K562 (cell line): ENCODE data around the gene CASP2.
"Not testable (repeated sequence)": the region's sequence is repeated elsewhere in the genome, so short reads cannot be mapped to it uniquely, and the experiment has no call there.

ENCODE experiments used
- ATF3 ChIP-seq, 2 experiments: fragments of 450-650 bp in 1 of 2; sonication (generic) in 1 of 2; formaldehyde crosslinking in 1 of 2; IDR thresholded peaks in 1 of 2; conservative IDR thresholded peaks in 1 of 2; 2 replicates each; pipeline versions ENCODE4 v1.6.1 to v1.8.1; 2016 to 2023; ENCODE audit warnings: mild to moderate bottlenecking in 2 of 2, moderate library complexity in 2 of 2, inconsistent platforms in 1 of 2, missing genetic modification reagents in 1 of 2
- CAMTA2 ChIP-seq: fragments of 250-450 bp; sonication (Bioruptor Pico); conservative IDR thresholded peaks from 2 replicates; pipeline ENCODE4 v1.5.1; 2022
- CTCF ChIP-seq, 3 experiments: IDR thresholded peaks in 2 of 3; conservative IDR thresholded peaks in 1 of 3; 2 replicates each; pipeline ENCODE4 v1.5.1; 2011 to 2012; ENCODE audit warnings: low read length in 3 of 3, mild to moderate bottlenecking in 3 of 3, control low read depth in 2 of 3, improper control_type of control experiment in 1 of 3, inconsistent platforms in 1 of 3, low read depth in 1 of 3, mixed read lengths in 1 of 3, moderate library complexity in 1 of 3; ENCODE audit not compliant: insufficient read depth in 2 of 3
- EHMT2 ChIP-seq: fragments of 450-650 bp; IDR thresholded peaks from 2 replicates; pipeline ENCODE4 v1.6.1; 2018; ENCODE audit warnings: antibody characterized with exemption
- GABPA ChIP-seq: fragments of 200-800 bp; sonication (Bioruptor generic); conservative IDR thresholded peaks from 2 replicates; pipeline ENCODE4 v1.6.1; 2016; ENCODE audit warnings: low read depth, missing genetic modification characterization, missing compliant biosample characterization
- NFATC3 ChIP-seq: fragments of 450-650 bp; IDR thresholded peaks from 2 replicates; pipeline ENCODE4 v1.6.1; 2017; ENCODE audit warnings: mild to moderate bottlenecking
- ZZZ3 ChIP-seq: fragments of 450-650 bp; IDR thresholded peaks from 2 replicates; pipeline ENCODE4 v1.6.1; 2016; ENCODE audit warnings: antibody characterized with exemption, mild to moderate bottlenecking, moderate library complexity

GRCh38 chr7:143289888-143290287 is 1.7 kb downstream of the CASP2 start:
- not testable (repeated sequence) for TF ChIP-seq GABPA (tag); CAMTA2 (CRISPR knock-in tag); CTCF (IDR thresholded peaks at IDR 0.05 in 2 of 3, conservative IDR thresholded peaks at IDR 0.05 in 1 of 3; ENCODE audit: insufficient read depth in 2 of 3, low read depth in 1 of 3, low read length in 3 of 3); ATF3 (IDR thresholded peaks at IDR 0.05); ATF3 (CRISPR knock-in tag; conservative IDR thresholded peaks at IDR 0.05); ZZZ3; NFATC3; EHMT2
